Astrocyte (in vitro differentiated cells and primary cell): Measurements from ENCODE around the gene KLK4.

Experiments used
- EZH2 ChIP-seq: IDR thresholded peaks from 2 replicates; pipeline ENCODE4 v1.6.1; 2012; ENCODE audit warnings: mild to moderate bottlenecking, low read length, inconsistent platforms; ENCODE audit not compliant: insufficient read depth
- TF ChIP-seq, protein P1 (sequence below): IDR thresholded peaks from 2 replicates; pipeline ENCODE4 v1.5.1; 2011; ENCODE audit warnings: low read depth, mild to moderate bottlenecking, inconsistent platforms, low read length, moderate library complexity; ENCODE audit not compliant: insufficient read depth

DNA sequence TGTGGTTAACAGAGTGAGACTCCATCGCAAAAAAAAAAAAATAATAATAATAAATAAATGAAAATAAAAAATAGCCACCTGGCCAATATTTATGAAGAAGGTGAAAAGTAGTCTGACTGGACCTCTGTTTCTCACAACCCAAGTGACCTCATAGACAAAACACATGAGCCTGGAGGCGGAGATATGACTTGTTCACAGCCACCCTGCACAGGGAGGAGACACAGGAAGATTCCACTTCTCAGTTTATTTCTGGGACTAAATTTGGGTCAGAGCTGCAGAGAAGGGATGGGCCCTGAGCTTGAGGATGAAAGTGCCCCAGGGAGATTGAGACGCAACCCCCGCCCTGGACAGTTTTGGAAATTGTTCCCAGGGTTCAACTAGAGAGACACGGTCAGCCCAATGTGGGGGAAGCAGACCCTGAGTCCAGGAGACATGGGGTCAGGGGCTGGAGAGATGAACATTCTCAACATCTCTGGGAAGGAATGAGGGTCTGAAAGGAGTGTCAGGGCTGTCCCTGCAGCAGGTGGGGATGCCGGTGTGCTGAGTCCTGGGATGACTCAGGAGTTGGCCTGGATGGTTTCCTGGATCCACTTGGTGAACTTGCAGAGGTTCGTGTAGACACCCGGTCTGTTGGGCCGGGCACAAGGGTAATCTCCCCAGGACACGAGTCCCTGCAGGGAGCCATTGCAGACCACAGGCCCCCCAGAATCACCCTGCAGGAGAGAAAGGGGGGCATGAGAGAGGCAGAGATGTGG lies 32.1 kb upstream of the KLK4 start:
- TF ChIP-seq, protein P1, sequence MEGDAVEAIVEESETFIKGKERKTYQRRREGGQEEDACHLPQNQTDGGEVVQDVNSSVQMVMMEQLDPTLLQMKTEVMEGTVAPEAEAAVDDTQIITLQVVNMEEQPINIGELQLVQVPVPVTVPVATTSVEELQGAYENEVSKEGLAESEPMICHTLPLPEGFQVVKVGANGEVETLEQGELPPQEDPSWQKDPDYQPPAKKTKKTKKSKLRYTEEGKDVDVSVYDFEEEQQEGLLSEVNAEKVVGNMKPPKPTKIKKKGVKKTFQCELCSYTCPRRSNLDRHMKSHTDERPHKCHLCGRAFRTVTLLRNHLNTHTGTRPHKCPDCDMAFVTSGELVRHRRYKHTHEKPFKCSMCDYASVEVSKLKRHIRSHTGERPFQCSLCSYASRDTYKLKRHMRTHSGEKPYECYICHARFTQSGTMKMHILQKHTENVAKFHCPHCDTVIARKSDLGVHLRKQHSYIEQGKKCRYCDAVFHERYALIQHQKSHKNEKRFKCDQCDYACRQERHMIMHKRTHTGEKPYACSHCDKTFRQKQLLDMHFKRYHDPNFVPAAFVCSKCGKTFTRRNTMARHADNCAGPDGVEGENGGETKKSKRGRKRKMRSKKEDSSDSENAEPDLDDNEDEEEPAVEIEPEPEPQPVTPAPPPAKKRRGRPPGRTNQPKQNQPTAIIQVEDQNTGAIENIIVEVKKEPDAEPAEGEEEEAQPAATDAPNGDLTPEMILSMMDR, result no peak
- no peak for TF ChIP-seq EZH2
